ENCODE measurements around the gene PUSL1.
A peak's percentile ranks its signal among the peaks of the same experiment; 100 is the strongest.

Gene PUSL1

DNA sequence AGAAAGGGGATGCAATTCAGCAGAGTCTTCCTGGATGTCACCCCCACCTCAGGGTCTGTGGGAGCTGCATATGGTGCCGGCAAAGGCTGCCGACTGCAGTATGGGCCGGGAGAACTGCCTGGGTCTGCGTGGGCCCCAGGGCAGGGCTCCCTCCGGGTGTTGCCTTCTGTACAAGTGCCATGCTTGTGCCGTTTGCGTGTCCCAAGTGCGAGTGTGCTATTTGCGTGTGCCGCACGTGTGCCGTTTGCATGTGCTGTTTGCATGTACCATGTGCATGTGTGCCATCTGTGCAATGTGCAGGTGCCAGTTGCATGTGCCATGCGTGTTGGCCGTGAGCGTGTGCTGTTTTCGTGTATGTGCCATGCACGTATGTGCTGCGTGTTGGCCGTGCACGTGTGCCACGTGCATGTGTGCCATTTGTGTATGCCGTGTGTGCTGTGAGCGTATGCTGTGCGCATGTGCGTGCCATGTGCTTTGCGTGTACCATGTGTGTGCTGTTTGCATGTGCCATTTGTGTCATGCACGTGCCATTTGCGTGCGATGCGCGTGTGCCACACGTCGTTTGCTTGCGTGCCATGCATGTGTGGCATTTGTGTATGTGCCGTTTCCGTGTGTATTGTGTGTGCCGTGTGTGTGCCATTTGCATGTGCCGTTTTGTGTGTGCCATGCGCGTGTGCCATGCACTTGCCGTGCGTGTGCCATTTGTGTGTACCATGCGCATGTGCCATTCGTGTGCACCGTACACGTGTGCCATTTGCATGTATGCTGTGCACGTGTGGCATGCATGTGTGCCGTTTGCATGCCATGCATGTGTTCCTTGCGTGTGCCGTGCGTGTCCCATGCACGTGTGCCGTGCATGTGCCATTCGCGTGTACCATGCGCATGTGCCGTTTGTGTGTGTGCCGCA lies 21.2 kb downstream of the PUSL1 start:
- peaks cover 9 to 10% of the 10 kb centered on the region in 2 experiments for H3K4me1 ChIP-seq (ENCODE audit: control insufficient read depth in 1 of 2, insufficient read depth in 2 of 2, low read length in 2 of 2)
- H4K12ac ChIP-seq (ENCODE audit: low read depth, low read length) = no peak overlapping the region
- no peak overlapping the region for H4K91ac ChIP-seq (ENCODE audit: low read depth, low read length)
- no peak overlapping the region for H3K14ac ChIP-seq (ENCODE audit: low read length)
- H2AFZ ChIP-seq (ENCODE audit: insufficient read depth, low read length, poor library complexity) = no peak overlapping the region
- H3K9me3 ChIP-seq (ENCODE audit: insufficient read depth, low read depth, low read length) = peaks cover 16% of the 10 kb centered on the region
- H2BK120ac ChIP-seq (ENCODE audit: insufficient read depth, low read length, poor library complexity) = no peak overlapping the region
- H2BK12ac ChIP-seq (ENCODE audit: low read length) = no peak overlapping the region
- peak overlapping the region; percentile 50 for H3K23ac ChIP-seq (ENCODE audit: low read length)
- H3K79me2 ChIP-seq (ENCODE audit: control insufficient read depth, insufficient read depth, low read length, poor library complexity) = peaks cover 9% of the 10 kb centered on the region
- H3K18ac ChIP-seq (ENCODE audit: low read length) = no peak overlapping the region
- H3K4me3 ChIP-seq (ENCODE audit: low read depth, low read length) = peak overlapping the region; percentile 34
- no peak overlapping the region for H2BK5ac ChIP-seq (ENCODE audit: low read depth, low read length, poor library complexity)
- no peak overlapping the region for H3K27ac ChIP-seq (ENCODE audit: low read depth, low read length)
- H3K4ac ChIP-seq (ENCODE audit: low read depth, low read length) = no peak overlapping the region
- DNase-seq = no peak
- WGBS (ENCODE audit: extremely low coverage, insufficient coverage, insufficient read length) = no CpG with 5 or more reads among the region's 58 CpGs
- H3K27me3 ChIP-seq (ENCODE audit: insufficient read depth, low read length) = no peaks in the 10 kb centered on the region
- H3K36me3 ChIP-seq (ENCODE audit: control insufficient read depth in 1 of 2, insufficient read depth in 2 of 2, low read length in 2 of 2) = peaks cover 18 to 19% of the 10 kb centered on the region in 2 experiments
- H2AK5ac ChIP-seq (ENCODE audit: low read length) = no peak overlapping the region
- H3K79me1 ChIP-seq (ENCODE audit: low read length) = peaks cover 6% of the 10 kb centered on the region
- no peak overlapping the region for H3K9ac ChIP-seq (ENCODE audit: low read length)
- no peak overlapping the region for H3K4me2 ChIP-seq (ENCODE audit: low read length)
- no peak overlapping the region for H4K8ac ChIP-seq (ENCODE audit: low read depth, low read length)

DNA sequence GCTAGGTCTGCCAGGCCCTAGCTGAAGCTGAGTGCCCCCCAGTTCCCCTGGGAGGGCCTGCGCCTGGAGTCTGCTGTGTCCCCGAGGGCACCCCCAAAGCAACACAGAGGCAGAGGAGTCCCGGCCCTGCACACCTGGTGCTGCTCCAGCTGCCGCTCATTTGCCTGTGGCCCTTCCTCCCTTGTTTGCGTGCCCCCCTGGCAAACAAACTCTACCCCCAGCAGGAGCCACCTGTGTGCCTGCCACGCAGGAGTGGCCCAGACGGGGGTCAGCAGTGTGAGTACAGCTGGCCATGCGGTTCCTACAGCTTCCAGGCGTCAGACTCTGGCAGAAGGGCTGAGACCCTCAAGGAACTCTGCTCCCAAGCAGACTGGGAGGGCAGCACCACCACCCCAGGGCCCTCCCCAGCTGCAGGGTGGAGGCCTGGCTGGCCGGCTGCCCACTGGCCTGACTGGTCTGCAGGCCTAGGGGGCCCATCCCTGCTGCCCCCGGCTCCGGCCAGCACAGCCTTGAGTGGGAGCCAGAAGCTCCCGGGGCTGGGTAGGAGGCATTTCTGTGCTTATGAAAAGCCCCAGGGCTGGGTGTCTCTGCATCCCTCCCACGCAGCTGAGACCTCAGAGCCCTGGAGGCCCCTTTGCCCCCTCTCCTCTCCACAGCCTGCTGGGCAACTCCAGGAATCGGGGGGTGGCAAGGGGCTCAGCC lies 22.1 kb downstream of the PUSL1 start:
- Histone ChIP-seq H2BK5ac (ENCODE audit: low read depth, low read length, poor library complexity) (no peak overlapping the region), H3K9ac (ENCODE audit: low read length) (no peak overlapping the region), H4K8ac (ENCODE audit: low read depth, low read length) (no peak overlapping the region), H2BK120ac (ENCODE audit: insufficient read depth, low read length, poor library complexity) (no peak overlapping the region), H4K12ac (ENCODE audit: low read depth, low read length) (no peak overlapping the region), H3K14ac (ENCODE audit: low read length) (no peak overlapping the region), H3K27me3 (ENCODE audit: insufficient read depth, low read length) (no peaks in the 10 kb centered on the region), H3K4me1 (ENCODE audit: control insufficient read depth in 1 of 2, insufficient read depth in 2 of 2, low read length in 2 of 2) (peaks cover 3 to 5% of the 10 kb centered on the region in 2 experiments), H3K9me3 (ENCODE audit: insufficient read depth, low read depth, low read length) (peaks cover 12% of the 10 kb centered on the region), H3K36me3 (ENCODE audit: control insufficient read depth in 1 of 2, insufficient read depth in 2 of 2, low read length in 2 of 2) (peaks cover 22 to 25% of the 10 kb centered on the region in 2 experiments), H4K91ac (ENCODE audit: low read depth, low read length) (no peak overlapping the region), H3K4me2 (ENCODE audit: low read length) (no peak overlapping the region), H2AFZ (ENCODE audit: insufficient read depth, low read length, poor library complexity) (no peak overlapping the region), H3K4ac (ENCODE audit: low read depth, low read length) (no peak overlapping the region), H3K4me3 (ENCODE audit: low read depth, low read length) (no peak overlapping the region), H3K27ac (ENCODE audit: low read depth, low read length) (no peak overlapping the region), H3K18ac (ENCODE audit: low read length) (no peak overlapping the region), H2BK12ac (ENCODE audit: low read length) (no peak overlapping the region), H3K79me1 (ENCODE audit: low read length) (no peaks in the 10 kb centered on the region), H3K79me2 (ENCODE audit: control insufficient read depth, insufficient read depth, low read length, poor library complexity) (peaks cover 1% of the 10 kb centered on the region), H2AK5ac (ENCODE audit: low read length) (no peak overlapping the region), H3K23ac (ENCODE audit: low read length) (no peak overlapping the region)
- no peak for DNase-seq
- WGBS (ENCODE audit: extremely low coverage, insufficient coverage, insufficient read length) = no CpG with 5 or more reads among the region's 15 CpGs

DNA sequence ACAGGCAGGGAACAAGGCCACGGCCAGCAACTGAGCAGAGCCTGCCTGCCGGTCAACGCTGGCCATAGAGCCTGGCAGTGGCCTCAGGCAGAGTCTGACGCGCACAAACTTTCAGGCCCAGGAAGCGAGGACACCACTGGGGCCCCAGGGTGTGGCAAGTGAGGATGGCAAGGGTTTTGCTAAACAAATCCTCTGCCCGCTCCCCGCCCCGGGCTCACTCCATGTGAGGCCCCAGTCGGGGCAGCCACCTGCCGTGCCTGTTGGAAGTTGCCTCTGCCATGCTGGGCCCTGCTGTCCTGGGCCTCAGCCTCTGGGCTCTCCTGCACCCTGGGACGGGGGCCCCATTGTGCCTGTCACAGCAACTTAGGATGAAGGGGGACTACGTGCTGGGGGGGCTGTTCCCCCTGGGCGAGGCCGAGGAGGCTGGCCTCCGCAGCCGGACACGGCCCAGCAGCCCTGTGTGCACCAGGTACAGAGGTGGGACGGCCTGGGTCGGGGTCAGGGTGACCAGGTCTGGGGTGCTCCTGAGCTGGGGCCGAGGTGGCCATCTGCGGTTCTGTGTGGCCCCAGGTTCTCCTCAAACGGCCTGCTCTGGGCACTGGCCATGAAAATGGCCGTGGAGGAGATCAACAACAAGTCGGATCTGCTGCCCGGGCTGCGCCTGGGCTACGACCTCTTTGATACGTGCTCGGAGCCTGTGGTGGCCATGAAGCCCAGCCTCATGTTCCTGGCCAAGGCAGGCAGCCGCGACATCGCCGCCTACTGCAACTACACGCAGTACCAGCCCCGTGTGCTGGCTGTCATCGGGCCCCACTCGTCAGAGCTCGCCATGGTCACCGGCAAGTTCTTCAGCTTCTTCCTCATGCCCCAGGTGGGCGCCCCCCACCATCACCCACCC lies 22.9 kb downstream of the PUSL1 start, which contains the start of gene TAS1R3:
TSS of gene TAS1R3 (plus strand) at position 213 of the 898 bp plus-strand sequence. CDS start at position 279, 66 bp downstream.
- Histone ChIP-seq H3K79me1 (ENCODE audit: low read length) (no peaks in the 10 kb centered on the region), H3K4me2 (ENCODE audit: low read length) (no peak within 1 kb of the TSS), H3K36me3 (ENCODE audit: control insufficient read depth in 1 of 2, insufficient read depth in 2 of 2, low read length in 2 of 2) (peaks cover 28 to 31% of the 10 kb centered on the region in 2 experiments), H3K4me3 (ENCODE audit: low read depth, low read length) (no peak within 1 kb of the TSS), H4K8ac (ENCODE audit: low read depth, low read length) (no peak within 1 kb of the TSS), H2BK5ac (ENCODE audit: low read depth, low read length, poor library complexity) (no peak within 1 kb of the TSS), H2BK120ac (ENCODE audit: insufficient read depth, low read length, poor library complexity) (no peak within 1 kb of the TSS), H3K4me1 (ENCODE audit: control insufficient read depth in 1 of 2, insufficient read depth in 2 of 2, low read length in 2 of 2) (no peaks in the 10 kb centered on the region), H3K4ac (ENCODE audit: low read depth, low read length) (no peak within 1 kb of the TSS), H3K14ac (ENCODE audit: low read length) (no peak within 1 kb of the TSS), H2AFZ (ENCODE audit: insufficient read depth, low read length, poor library complexity) (no peak within 1 kb of the TSS), H3K9ac (ENCODE audit: low read length) (no peak within 1 kb of the TSS), H3K9me3 (ENCODE audit: insufficient read depth, low read depth, low read length) (peaks cover 12% of the 10 kb centered on the region), H3K23ac (ENCODE audit: low read length) (no peak within 1 kb of the TSS), H2BK12ac (ENCODE audit: low read length) (no peak within 1 kb of the TSS), H2AK5ac (ENCODE audit: low read length) (no peak within 1 kb of the TSS), H3K27ac (ENCODE audit: low read depth, low read length) (no peak within 1 kb of the TSS), H4K12ac (ENCODE audit: low read depth, low read length) (no peak within 1 kb of the TSS), H3K79me2 (ENCODE audit: control insufficient read depth, insufficient read depth, low read length, poor library complexity) (no peaks in the 10 kb centered on the region), H4K91ac (ENCODE audit: low read depth, low read length) (no peak within 1 kb of the TSS), H3K18ac (ENCODE audit: low read length) (no peak within 1 kb of the TSS), H3K27me3 (ENCODE audit: insufficient read depth, low read length) (no peaks in the 10 kb centered on the region)
- WGBS (ENCODE audit: extremely low coverage, insufficient coverage, insufficient read length) = no CpG with 5 or more reads among the region's 41 CpGs
- no peak for DNase-seq

All from trophoblast cell (in vitro differentiated cells and primary cell).